ENCODE data around the gene CDK11B.

GRCh38 chr1:1618396-1619068 lies 40.3 kb downstream of the CDK11B start:
- TF ChIP-seq REST (IDR thresholded peaks at IDR 0.05; ENCODE audit: insufficient read depth in 1 of 2, low read depth in 2 of 2, low read length in 2 of 2) (no peak), TAF1 (IDR thresholded peaks at IDR 0.05; ENCODE audit: borderline replicate concordance, insufficient read depth, low read length) (no peak)

All from PFSK-1 (cell line).